Prostate gland (tissue), 2 donors: ENCODE results near the gene HRH4. TPM values are rescaled to one million over a fixed set of nuclear protein-coding genes. Genes with fewer than 3 reads are reported as not detected.

Experiments
- DNase-seq: peaks from one replicate; pipeline ENCODE4 v3.0.0-alpha.2; 2019; ENCODE audit warnings: low spot score
- H3K27ac ChIP-seq, 2 donors: fragments of 200-600 bp; sonication (generic); 2 replicates each; pipeline ENCODE4 v1.5.1; 2017 to 2019
- H3K27me3 ChIP-seq: fragments of 200-600 bp; sonication (generic); replicated peaks from 2 replicates; pipeline ENCODE4 v1.5.1; 2019; ENCODE audit not compliant: insufficient read depth
- H3K36me3 ChIP-seq, 2 donors: fragments of 200-600 bp; sonication (generic); 1 replicate in 1 of 2; 2 replicates in 1 of 2; pipeline versions ENCODE4 v1.5.1 to v1.8.1; 2017 to 2019
- H3K4me1 ChIP-seq: fragments of 200-600 bp; sonication (generic); replicated peaks from 2 replicates; pipeline ENCODE4 v1.5.1; 2019
- H3K4me3 ChIP-seq, 2 donors: fragments of 200-600 bp; sonication (generic); 2 replicates each; pipeline ENCODE4 v1.5.1; 2017 to 2019
- H3K9me3 ChIP-seq: fragments of 200-600 bp; sonication (generic); 2 replicates; pipeline ENCODE4 v1.5.1; 2017
- POLR2A ChIP-seq: fragments of 450-650 bp; IDR thresholded peaks from one replicate; pipeline ENCODE4 v1.6.1; 2016; ENCODE audit warnings: antibody characterized with exemption, mild to moderate bottlenecking
- POLR2AphosphoS5 ChIP-seq: sonication (generic); formaldehyde crosslinking; IDR thresholded peaks from one replicate; pipeline ENCODE4 v1.6.1; 2017; ENCODE audit warnings: antibody characterized with exemption
- WGBS: methylation state at CpG from one replicate; pipeline ENCODE4 v1.1.5; 2018; 5-methylcytosine and 5-hydroxymethylcytosine counted together
- intact Hi-C: fragments of 100-400 bp; cut with DNase I; formaldehyde crosslinking; loops from one replicate; pipeline ENCODE4 v1.14.2; 2022
- total RNA-seq, 2 donors: library from RNA; depleted of rRNA; stranded (reverse); fragments of >200 nt; gene quantifications; one replicate each; pipeline ENCODE4 v1.1.0, GENCODE V29; 2016
- TF ChIP-seq, protein P1 (sequence below), 4 experiments: fragments of 200-600 bp in 2 of 4; fragments of 450-650 bp in 2 of 4; sonication (generic) in 2 of 4; IDR thresholded peaks; 1 replicate in 3 of 4; 2 replicates in 1 of 4; pipeline ENCODE4 v1.5.1; 2016 to 2019; ENCODE audit warnings: antibody characterized with exemption in 4 of 4, mild to moderate bottlenecking in 2 of 4, moderate library complexity in 2 of 4

HRH4 gene
- total RNA-seq, 2 donors from 2014 or later, result not detected

- no peaks in the 10 kb centered on the region for H3K36me3 ChIP-seq
- H3K4me3 ChIP-seq, result no peak overlapping the region
- H3K27me3 ChIP-seq, result no peaks in the 10 kb centered on the region
- no peaks in the 10 kb centered on the region for H3K4me1 ChIP-seq
- intact Hi-C loops, result no loop called here
- TF ChIP-seq, protein P1, sequence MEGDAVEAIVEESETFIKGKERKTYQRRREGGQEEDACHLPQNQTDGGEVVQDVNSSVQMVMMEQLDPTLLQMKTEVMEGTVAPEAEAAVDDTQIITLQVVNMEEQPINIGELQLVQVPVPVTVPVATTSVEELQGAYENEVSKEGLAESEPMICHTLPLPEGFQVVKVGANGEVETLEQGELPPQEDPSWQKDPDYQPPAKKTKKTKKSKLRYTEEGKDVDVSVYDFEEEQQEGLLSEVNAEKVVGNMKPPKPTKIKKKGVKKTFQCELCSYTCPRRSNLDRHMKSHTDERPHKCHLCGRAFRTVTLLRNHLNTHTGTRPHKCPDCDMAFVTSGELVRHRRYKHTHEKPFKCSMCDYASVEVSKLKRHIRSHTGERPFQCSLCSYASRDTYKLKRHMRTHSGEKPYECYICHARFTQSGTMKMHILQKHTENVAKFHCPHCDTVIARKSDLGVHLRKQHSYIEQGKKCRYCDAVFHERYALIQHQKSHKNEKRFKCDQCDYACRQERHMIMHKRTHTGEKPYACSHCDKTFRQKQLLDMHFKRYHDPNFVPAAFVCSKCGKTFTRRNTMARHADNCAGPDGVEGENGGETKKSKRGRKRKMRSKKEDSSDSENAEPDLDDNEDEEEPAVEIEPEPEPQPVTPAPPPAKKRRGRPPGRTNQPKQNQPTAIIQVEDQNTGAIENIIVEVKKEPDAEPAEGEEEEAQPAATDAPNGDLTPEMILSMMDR (IDR thresholded peaks at IDR 0.05), result no peak
- TF ChIP-seq POLR2AphosphoS5 (no peak), POLR2A (no peak)
- no peak overlapping the region for H3K27ac ChIP-seq
- 65% methylated on average over 5 of the region's 5 CpGs for WGBS
- H3K9me3 ChIP-seq, result no peaks in the 10 kb centered on the region
- DNase-seq, result no peak
Measured at GRCh38 chr18:24462838-24463775, 2.7 kb downstream of the HRH4 start.

DNA sequence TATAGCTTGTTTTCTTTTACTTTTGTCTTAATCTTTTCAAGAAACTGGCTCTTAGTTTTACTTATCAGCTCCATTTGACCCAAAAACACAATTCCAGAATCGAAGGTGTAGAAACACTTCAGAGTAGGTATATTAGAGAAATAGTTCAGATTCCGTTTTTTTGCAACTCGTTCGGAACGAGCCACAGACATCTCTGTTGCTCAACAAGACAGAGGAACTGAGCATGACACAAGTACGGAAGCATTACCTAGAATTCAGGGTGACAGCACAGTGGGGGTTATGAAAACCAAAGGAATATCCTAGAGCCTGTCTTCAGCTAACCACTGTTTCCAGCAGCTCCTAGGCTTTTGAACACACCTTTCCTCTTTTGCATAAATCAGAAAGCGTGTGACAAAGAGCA is 5.0 kb downstream of the HRH4 start:
- no peaks in the 10 kb centered on the region for H3K36me3 ChIP-seq
- intact Hi-C loops, result no loop called here
- H3K27me3 ChIP-seq, result no peaks in the 10 kb centered on the region
- H3K4me3 ChIP-seq, result no peak overlapping the region
- DNase-seq, result no peak
- no peak overlapping the region for H3K27ac ChIP-seq
- WGBS, result 85% methylated on average over 7 of the region's 7 CpGs
- no peaks in the 10 kb centered on the region for H3K9me3 ChIP-seq
- H3K4me1 ChIP-seq, result no peaks in the 10 kb centered on the region
- TF ChIP-seq, protein P1 (IDR thresholded peaks at IDR 0.05), result no peak
- TF ChIP-seq POLR2A (no peak), POLR2AphosphoS5 (no peak)

- DNase-seq, result no peak
- intact Hi-C loops, result no loop called here
- Histone ChIP-seq H3K36me3 (no peaks in the 10 kb centered on the region), H3K9me3 (no peaks in the 10 kb centered on the region), H3K27ac (no peak overlapping the region), H3K4me3 (no peak overlapping the region), H3K27me3 (no peaks in the 10 kb centered on the region), H3K4me1 (no peaks in the 10 kb centered on the region)
- TF ChIP-seq POLR2AphosphoS5, result no peak
- TF ChIP-seq POLR2A, result no peak
- TF ChIP-seq, protein P1 (IDR thresholded peaks at IDR 0.05), result no peak
- WGBS, result 72% methylated on average over 2 of the region's 2 CpGs
Measured at GRCh38 chr18:24466771-24467170, 6.3 kb downstream of the HRH4 start.

GRCh38 chr18:24470022-24470618 is 9.7 kb downstream of the HRH4 start:
- intact Hi-C loops, result no loop called here
- H3K27me3 ChIP-seq, result no peaks in the 10 kb centered on the region
- no peak overlapping the region for H3K4me3 ChIP-seq
- WGBS, result 39% methylated on average over 3 of the region's 3 CpGs
- no peaks in the 10 kb centered on the region for H3K9me3 ChIP-seq
- no peaks in the 10 kb centered on the region for H3K36me3 ChIP-seq
- no peak for DNase-seq
- no peak overlapping the region for H3K27ac ChIP-seq
- TF ChIP-seq, protein P1 (IDR thresholded peaks at IDR 0.05), result no peak
- TF ChIP-seq POLR2AphosphoS5, result no peak
- no peak for TF ChIP-seq POLR2A
- H3K4me1 ChIP-seq, result no peaks in the 10 kb centered on the region
